HepG2 (cell line): ENCODE measurements around the gene HBB. TPM values are rescaled to one million over a fixed set of nuclear protein-coding genes. Genes with fewer than 3 reads are reported as not detected.

Source experiments
- ATAC-seq: fragments of 200-7000 bp; cut with Tn5 transposase; 3 replicates; pipeline ENCODE4 v1.9.1; 2020; ENCODE audit warnings: mild to moderate bottlenecking, moderate library complexity
- BruUV-seq: library from RNA; stranded (reverse); fragments of 400-500 nt; replicated peaks from 2 replicates; lab custom pipeline; 2021; lab: Mats Ljungman, UMichigan
- CTCF ChIA-PET: fragments of 300-600 bp; formaldehyde crosslinking; extraction: SDS; loops from one replicate; lab custom pipeline; 2021; ENCODE audit warnings: low total read pairs, inconsistent platforms, low intra/inter-chr PET ratio; lab: Yijun Ruan, JAX
- POLR2A ChIA-PET: fragments of 350-600 bp; sonication (Branson Sonifier 250); formaldehyde crosslinking; loops from one replicate; lab custom pipeline; 2020; ENCODE audit warnings: antibody characterized with exemption, inconsistent platforms; lab: Yijun Ruan, JAX
- DNase-seq: peaks from one replicate; pipeline ENCODE4 v3.0.0-alpha.2; 2015; ENCODE audit warnings: low spot score
- FAIRE-seq: peaks from 3 replicates; lab custom pipeline; 2011; peaks lifted over from hg19 to GRCh38; lab: Jason Lieb, UNC
- H2AFZ ChIP-seq: one replicate; pipeline ENCODE4 v1.6.1; 2011; ENCODE audit warnings: low read length, inconsistent platforms
- H3K27ac ChIP-seq: fragments of 300-600 bp; 3 replicates; pipeline ENCODE4 v1.8.0; 2011; ENCODE audit warnings: mixed run types, mild to moderate bottlenecking, mixed read lengths, low read length, inconsistent platforms; ENCODE audit not compliant: insufficient read depth; ENCODE audit errors: extremely low read length
- H3K27me3 ChIP-seq, 2 experiments: fragments of 200-600 bp in 1 of 2; 2 replicates in 1 of 2; 3 replicates in 1 of 2; pipeline versions ENCODE4 v1.6.0 to v1.8.0; 2011; ENCODE audit warnings: low read length in 2 of 2, mild to moderate bottlenecking in 2 of 2, moderate library complexity in 2 of 2, inconsistent platforms in 1 of 2; ENCODE audit not compliant: insufficient read depth in 2 of 2, control insufficient read depth in 1 of 2
- H3K36me3 ChIP-seq, 2 experiments: fragments of 200-600 bp in 1 of 2; replicated peaks in 1 of 2; 2 replicates in 1 of 2; 3 replicates in 1 of 2; pipeline versions ENCODE4 v1.5.1 to v1.8.0; 2011; ENCODE audit warnings: low read length in 2 of 2, inconsistent platforms in 1 of 2; ENCODE audit not compliant: insufficient read depth in 2 of 2, control insufficient read depth in 1 of 2
- H3K4me1 ChIP-seq: 2 replicates; pipeline ENCODE4 v1.5.1; 2012; ENCODE audit warnings: low read length, inconsistent platforms; ENCODE audit not compliant: insufficient read depth
- H3K4me2 ChIP-seq: 2 replicates; pipeline ENCODE4 v1.6.0; 2011; ENCODE audit warnings: low read depth, low read length, inconsistent platforms
- H3K4me3 ChIP-seq, 3 experiments: fragments of 200-600 bp in 1 of 3; sonication (generic), shearing (Covaris generic) in 1 of 3; replicated peaks in 1 of 3; 2 replicates each; pipeline ENCODE4 v1.5.1; 2011 to 2016; ENCODE audit warnings: low read length in 3 of 3, inconsistent platforms in 2 of 3, low read depth in 2 of 3, mild to moderate bottlenecking in 2 of 3, control low read depth in 1 of 3, mixed read lengths in 1 of 3; ENCODE audit not compliant: insufficient read depth in 1 of 3
- H3K79me2 ChIP-seq: one replicate; pipeline ENCODE4 v1.6.1; 2011; ENCODE audit warnings: low read length, inconsistent platforms; ENCODE audit not compliant: insufficient read depth
- H3K9ac ChIP-seq: 2 replicates; pipeline ENCODE4 v1.6.0; 2011; ENCODE audit warnings: mild to moderate bottlenecking, low read depth, low read length, inconsistent platforms; ENCODE audit not compliant: insufficient read depth
- H3K9me3 ChIP-seq: 2 replicates; pipeline ENCODE4 v1.5.1; 2012; ENCODE audit warnings: mild to moderate bottlenecking, low read length
- H4K20me1 ChIP-seq: 2 replicates; pipeline ENCODE4 v1.6.0; 2011; ENCODE audit warnings: inconsistent platforms, mild to moderate bottlenecking, low read length, moderate library complexity; ENCODE audit not compliant: insufficient read depth
- AGO2 ChIP-seq: fragments of 200-400 bp; formaldehyde crosslinking; optimal IDR thresholded peaks from 2 replicates; pipeline ENCODE3; 2017; ENCODE audit warnings: mild to moderate bottlenecking, low read depth, low read length, moderate library complexity
- HOXA5 ChIP-seq: sonication (generic); formaldehyde crosslinking; IDR thresholded peaks from 2 replicates; pipeline ENCODE4 v1.4.0; 2020; ENCODE audit warnings: missing genetic modification reagents
- KMT2A ChIP-seq: sonication (generic); formaldehyde crosslinking; IDR thresholded peaks from 2 replicates; pipeline ENCODE4 v1.4.0; 2020; ENCODE audit warnings: missing genetic modification reagents
- MAFK ChIP-seq, 2 experiments: IDR thresholded peaks in 1 of 2; conservative IDR thresholded peaks in 1 of 2; 2 replicates each; pipeline ENCODE4 v1.6.1; 2011; ENCODE audit warnings: improper control_type of control experiment in 2 of 2, low read length in 2 of 2
- MAX ChIP-seq: IDR thresholded peaks from 2 replicates; pipeline ENCODE4 v1.6.1; 2012; ENCODE audit warnings: inconsistent platforms
- PHF8 ChIP-seq: sonication (generic); formaldehyde crosslinking; IDR thresholded peaks from 2 replicates; pipeline ENCODE4 v1.5.0; 2020; ENCODE audit warnings: missing genetic modification reagents
- SMC3 ChIP-seq: IDR thresholded peaks from 2 replicates; pipeline ENCODE4 v1.6.1; 2011; ENCODE audit warnings: low read length, improper control_type of control experiment
- TBX2 ChIP-seq: sonication (generic); formaldehyde crosslinking; IDR thresholded peaks from 2 replicates; pipeline ENCODE4 v1.5.0; 2020; ENCODE audit warnings: missing genetic modification reagents, mild to moderate bottlenecking, borderline replicate concordance
- TFAP4 ChIP-seq: sonication (generic); IDR thresholded peaks from 2 replicates; pipeline ENCODE4 v1.6.1; 2016; ENCODE audit warnings: low read depth, borderline replicate concordance
- ZBTB21 ChIP-seq: sonication (generic); formaldehyde crosslinking; IDR thresholded peaks from 2 replicates; pipeline ENCODE4 v1.4.0; 2020; ENCODE audit warnings: missing genetic modification reagents
- ZNF30 ChIP-seq: sonication (generic); formaldehyde crosslinking; IDR thresholded peaks from 2 replicates; pipeline ENCODE4 v1.5.0; 2020; ENCODE audit warnings: mild to moderate bottlenecking, missing genetic modification reagents
- ZNF362 ChIP-seq: sonication (generic); formaldehyde crosslinking; IDR thresholded peaks from 2 replicates; pipeline ENCODE4 v1.4.0; 2020; ENCODE audit warnings: missing genetic modification reagents, mild to moderate bottlenecking, borderline replicate concordance
- ZNF569 ChIP-seq: sonication (generic); formaldehyde crosslinking; IDR thresholded peaks from 2 replicates; pipeline ENCODE4 v1.5.0; 2020; ENCODE audit warnings: mild to moderate bottlenecking, missing genetic modification reagents, moderate library complexity, borderline replicate concordance
- ZNF576 ChIP-seq: sonication (generic); formaldehyde crosslinking; IDR thresholded peaks from 2 replicates; pipeline ENCODE4 v1.4.0; 2020; ENCODE audit warnings: mild to moderate bottlenecking, missing genetic modification reagents
- in situ Hi-C: cut with HindIII; loops from 2 replicates; pipeline ENCODE4 v1.10.0; 2017; ENCODE audit warnings: low pct_unique_long_range_greater_than_20kb; ENCODE audit not compliant: extremely low pct_ligation_motif_present
- intact Hi-C: fragments of 100-400 bp; cut with micrococcal nuclease; formaldehyde crosslinking; loops from one replicate; pipeline ENCODE4 v1.10.0; 2022; ENCODE audit not compliant: unreplicated experiment
- polyA plus RNA-seq, 8 experiments: library from polyadenylated mRNA; depleted of rRNA in 3 of 8; stranded (reverse) in 7 of 8; unstranded in 1 of 8; fragments of >200 nt; fragmentation: Illumina TruSeq in 4 of 8; extraction: Trizol in 4 of 8; gene quantifications; 2 replicates each; pipeline versions ENCODE4 v1.2.1 to v1.2.3, GENCODE V29; 2011 to 2016; ENCODE audit warnings: low read depth in 4 of 8, missing spikeins in 1 of 8, mixed read lengths in 1 of 8; ENCODE audit not compliant: insufficient read depth in 1 of 8
- total RNA-seq, 5 experiments: library from RNA; depleted of rRNA; stranded (reverse); fragments of >200 nt; fragmentation: Illumina TruSeq; extraction: Trizol; gene quantifications; 2 replicates each; pipeline ENCODE4 v1.2.3, GENCODE V29; 2016; ENCODE audit warnings: low read depth in 1 of 5
- TF ChIP-seq, protein P1 (sequence below): IDR thresholded peaks from 2 replicates; pipeline ENCODE4 v1.6.1; 2016; ENCODE audit warnings: missing compliant biosample characterization, missing genetic modification reagents, borderline replicate concordance

HBB gene
- total and polyA plus RNA-seq, 2 of the 13 experiments (the other 11 are each of a cell fraction or from before 2014, with no cell fraction given) = not detected

DNA sequence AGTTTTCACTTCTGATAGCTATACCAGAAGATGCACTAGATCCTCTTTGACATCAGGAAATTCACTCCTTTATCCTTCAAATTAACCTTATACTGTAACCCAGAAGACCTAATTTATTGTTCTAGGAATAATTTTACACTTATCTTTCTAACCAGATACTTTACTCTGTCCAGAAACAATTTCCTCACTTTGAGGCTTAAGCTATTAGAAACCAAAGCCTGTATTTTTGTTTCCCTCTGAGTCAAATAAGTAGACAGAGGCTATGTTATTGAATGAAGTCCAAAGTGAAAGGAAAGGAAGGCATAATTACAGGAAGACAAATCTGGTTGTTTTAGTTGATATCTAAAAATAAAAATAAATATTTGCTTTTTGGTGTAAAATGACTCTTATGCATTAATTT lies 28.6 kb downstream of the HBB start:
- ATAC-seq (no peak), DNase-seq (no peak), FAIRE-seq (no peak)
- in situ Hi-C loops (no loop called here), intact Hi-C loops (no loop called here)
- H2AFZ ChIP-seq = no peak overlapping the region
- no peaks in the 10 kb centered on the region for H3K4me1 ChIP-seq
- H3K79me2 ChIP-seq = no peaks in the 10 kb centered on the region
- no peaks in the 10 kb centered on the region for H3K9me3 ChIP-seq
- BruUV-seq = no TSS peak
- CTCF ChIA-PET = no interaction called here
- H3K4me3 ChIP-seq = no peak overlapping the region
- no peaks in the 10 kb centered on the region for H3K36me3 ChIP-seq
- no peak overlapping the region for H3K4me2 ChIP-seq
- POLR2A ChIA-PET = no interaction called here
- H3K27me3 ChIP-seq = no peaks in the 10 kb centered on the region
- H3K9ac ChIP-seq = no peak overlapping the region
- no peaks in the 10 kb centered on the region for H4K20me1 ChIP-seq
- no peak overlapping the region for H3K27ac ChIP-seq
- TF ChIP-seq ZNF30 (CRISPR knock-in tag) = no peak
- TF ChIP-seq SMC3 = no peak
- TF ChIP-seq ZNF569 (CRISPR knock-in tag) = no peak
- no peak for TF ChIP-seq TBX2
- TF ChIP-seq, protein P1, sequence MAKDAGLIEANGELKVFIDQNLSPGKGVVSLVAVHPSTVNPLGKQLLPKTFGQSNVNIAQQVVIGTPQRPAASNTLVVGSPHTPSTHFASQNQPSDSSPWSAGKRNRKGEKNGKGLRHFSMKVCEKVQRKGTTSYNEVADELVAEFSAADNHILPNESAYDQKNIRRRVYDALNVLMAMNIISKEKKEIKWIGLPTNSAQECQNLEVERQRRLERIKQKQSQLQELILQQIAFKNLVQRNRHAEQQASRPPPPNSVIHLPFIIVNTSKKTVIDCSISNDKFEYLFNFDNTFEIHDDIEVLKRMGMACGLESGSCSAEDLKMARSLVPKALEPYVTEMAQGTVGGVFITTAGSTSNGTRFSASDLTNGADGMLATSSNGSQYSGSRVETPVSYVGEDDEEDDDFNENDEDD (CRISPR knock-in tag) = no peak
- TF ChIP-seq ZNF362 (CRISPR knock-in tag) = no peak
- no peak for TF ChIP-seq ZBTB21 (CRISPR knock-in tag)
- no peak for TF ChIP-seq HOXA5 (CRISPR knock-in tag)
- TF ChIP-seq MAX = no peak
- no peak for TF ChIP-seq KMT2A (CRISPR knock-in tag)
- no peak for TF ChIP-seq PHF8 (CRISPR knock-in tag)
- no peak for TF ChIP-seq AGO2
- TF ChIP-seq TFAP4 = no peak
- TF ChIP-seq MAFK (conservative IDR thresholded peaks at IDR 0.05 in 1 of 2, IDR thresholded peaks at IDR 0.05 in 1 of 2; ENCODE audit: low read length in 2 of 2) = no peak
- TF ChIP-seq ZNF576 (CRISPR knock-in tag) = no peak
